ENCODE data around the gene RPS6KA2.

The RPS6KA2 gene

GRCh38 chr6:166554316-166554715 lies 72.7 kb downstream of the RPS6KA2 start:
- no peaks in the 10 kb centered on the region for H3K9me3 Mint-ChIP-seq
- peaks cover 4% of the 10 kb centered on the region for H3K27me3 Mint-ChIP-seq (ENCODE audit: low read depth)
- H3K4me3 Mint-ChIP-seq = no peak overlapping the region
- peaks cover 4% of the 10 kb centered on the region for H3K4me1 Mint-ChIP-seq (ENCODE audit: low read depth)
- no peaks in the 10 kb centered on the region for H3K36me3 Mint-ChIP-seq (ENCODE audit: low read depth)
- no peak for DNase-seq (ENCODE audit: low spot score)
- H3K27ac Mint-ChIP-seq = no peak overlapping the region

GRCh38 chr6:166553563-166554271 lies 73.3 kb downstream of the RPS6KA2 start:
- Mint-ChIP-seq H3K9me3 (no peaks in the 10 kb centered on the region), H3K27ac (no peak overlapping the region), H3K36me3 (ENCODE audit: low read depth) (no peaks in the 10 kb centered on the region), H3K4me1 (ENCODE audit: low read depth) (peaks cover 4% of the 10 kb centered on the region), H3K27me3 (ENCODE audit: low read depth) (peaks cover 4% of the 10 kb centered on the region), H3K4me3 (no peak overlapping the region)
- no peak for DNase-seq (ENCODE audit: low spot score)

- H3K4me3 Mint-ChIP-seq = no peak overlapping the region
- H3K9me3 Mint-ChIP-seq = no peaks in the 10 kb centered on the region
- H3K4me1 Mint-ChIP-seq (ENCODE audit: low read depth) = peaks cover 4% of the 10 kb centered on the region
- H3K27ac Mint-ChIP-seq = no peak overlapping the region
- DNase-seq (ENCODE audit: low spot score) = no peak
- no peaks in the 10 kb centered on the region for H3K36me3 Mint-ChIP-seq (ENCODE audit: low read depth)
- H3K27me3 Mint-ChIP-seq (ENCODE audit: low read depth) = peaks cover 4% of the 10 kb centered on the region
These were observed 74.5 kb downstream of the RPS6KA2 start for GRCh38 chr6:166552600-166552999.

- Mint-ChIP-seq H3K27me3 (ENCODE audit: low read depth) (peaks cover under 1% of the 10 kb centered on the region), H3K4me1 (ENCODE audit: low read depth) (peaks cover under 1% of the 10 kb centered on the region), H3K9me3 (no peaks in the 10 kb centered on the region), H3K36me3 (ENCODE audit: low read depth) (no peaks in the 10 kb centered on the region), H3K4me3 (no peak overlapping the region), H3K27ac (no peak overlapping the region)
- no peak for DNase-seq (ENCODE audit: low spot score)
These were observed 75.1 kb downstream of the RPS6KA2 start for GRCh38 chr6:166551754-166552495.

GRCh38 chr6:166546653-166547052 lies 80.4 kb downstream of the RPS6KA2 start:
- Mint-ChIP-seq H3K9me3 (no peaks in the 10 kb centered on the region), H3K4me3 (no peak overlapping the region)

GRCh38 chr6:166545156-166546034 lies 81.7 kb downstream of the RPS6KA2 start:
- Mint-ChIP-seq H3K27me3 (ENCODE audit: low read depth) (no peaks in the 10 kb centered on the region), H3K36me3 (ENCODE audit: low read depth) (peaks cover 4% of the 10 kb centered on the region), H3K27ac (no peak overlapping the region), H3K4me1 (ENCODE audit: low read depth) (peaks cover 15% of the 10 kb centered on the region), H3K9me3 (no peaks in the 10 kb centered on the region), H3K4me3 (no peak overlapping the region)
- no peak for DNase-seq (ENCODE audit: low spot score)

More at GRCh38 chr6:166546653-166547052, 80.4 kb downstream of the RPS6KA2 start:
- H3K36me3 Mint-ChIP-seq (ENCODE audit: low read depth) = no peaks in the 10 kb centered on the region
- H3K27me3 Mint-ChIP-seq (ENCODE audit: low read depth) = no peaks in the 10 kb centered on the region
- no peak for DNase-seq (ENCODE audit: low spot score)
- H3K27ac Mint-ChIP-seq = no peak overlapping the region
- peaks cover 4% of the 10 kb centered on the region for H3K4me1 Mint-ChIP-seq (ENCODE audit: low read depth)

GRCh38 chr6:166544296-166544605 lies 82.8 kb downstream of the RPS6KA2 start:
- peaks cover 19% of the 10 kb centered on the region for H3K4me1 Mint-ChIP-seq (ENCODE audit: low read depth)
- H3K4me3 Mint-ChIP-seq = no peak overlapping the region
- no peaks in the 10 kb centered on the region for H3K27me3 Mint-ChIP-seq (ENCODE audit: low read depth)
- no peaks in the 10 kb centered on the region for H3K9me3 Mint-ChIP-seq
- H3K36me3 Mint-ChIP-seq (ENCODE audit: low read depth) = peaks cover 4% of the 10 kb centered on the region
- H3K27ac Mint-ChIP-seq = no peak overlapping the region
- no peak for DNase-seq (ENCODE audit: low spot score)

GRCh38 chr6:166543603-166544295 lies 83.3 kb downstream of the RPS6KA2 start:
- peaks cover 22% of the 10 kb centered on the region for H3K4me1 Mint-ChIP-seq (ENCODE audit: low read depth)
- H3K4me3 Mint-ChIP-seq = no peak overlapping the region
- no peaks in the 10 kb centered on the region for H3K27me3 Mint-ChIP-seq (ENCODE audit: low read depth)
- H3K9me3 Mint-ChIP-seq = no peaks in the 10 kb centered on the region
- H3K36me3 Mint-ChIP-seq (ENCODE audit: low read depth) = peaks cover 4% of the 10 kb centered on the region
- DNase-seq (ENCODE audit: low spot score) = no peak
- H3K27ac Mint-ChIP-seq = no peak overlapping the region

GRCh38 chr6:166542580-166542912 lies 84.5 kb downstream of the RPS6KA2 start:
- Mint-ChIP-seq H3K36me3 (ENCODE audit: low read depth) (peaks cover 4% of the 10 kb centered on the region), H3K4me1 (ENCODE audit: low read depth) (peaks cover 24% of the 10 kb centered on the region), H3K27ac (no peak overlapping the region), H3K4me3 (no peak overlapping the region), H3K27me3 (ENCODE audit: low read depth) (no peaks in the 10 kb centered on the region), H3K9me3 (no peaks in the 10 kb centered on the region)
- no peak for DNase-seq (ENCODE audit: low spot score)

- no peaks in the 10 kb centered on the region for H3K27me3 Mint-ChIP-seq (ENCODE audit: low read depth)
These were observed 85.0 kb downstream of the RPS6KA2 start for GRCh38 chr6:166541876-166542579.

GRCh38 chr6:166541366-166541765 lies 85.7 kb downstream of the RPS6KA2 start:
- Mint-ChIP-seq H3K36me3 (ENCODE audit: low read depth) (peaks cover 4% of the 10 kb centered on the region), H3K9me3 (no peaks in the 10 kb centered on the region), H3K4me3 (peak overlapping the region; percentile 73), H3K27me3 (ENCODE audit: low read depth) (no peaks in the 10 kb centered on the region), H3K27ac (peak overlapping the region; percentile 79), H3K4me1 (ENCODE audit: low read depth) (peaks cover 24% of the 10 kb centered on the region)
- no peak for DNase-seq (ENCODE audit: low spot score)

More at GRCh38 chr6:166541876-166542579, 85.0 kb downstream of the RPS6KA2 start:
- Mint-ChIP-seq H3K4me3 (peak overlapping the region; percentile 73), H3K9me3 (no peaks in the 10 kb centered on the region), H3K27ac (peak overlapping the region; percentile 79), H3K4me1 (ENCODE audit: low read depth) (peaks cover 24% of the 10 kb centered on the region), H3K36me3 (ENCODE audit: low read depth) (peaks cover 4% of the 10 kb centered on the region)
- no peak for DNase-seq (ENCODE audit: low spot score)

GRCh38 chr6:166540631-166541331 lies 86.3 kb downstream of the RPS6KA2 start:
- peak; percentile 65 for DNase-seq (ENCODE audit: low spot score)
- Mint-ChIP-seq H3K9me3 (no peaks in the 10 kb centered on the region), H3K4me1 (ENCODE audit: low read depth) (peaks cover 24% of the 10 kb centered on the region), H3K27me3 (ENCODE audit: low read depth) (no peaks in the 10 kb centered on the region), H3K36me3 (ENCODE audit: low read depth) (peaks cover 4% of the 10 kb centered on the region), H3K27ac (peak overlapping the region; percentile 79), H3K4me3 (peak overlapping the region; percentile 73)

- Mint-ChIP-seq H3K9me3 (no peaks in the 10 kb centered on the region), H3K27me3 (ENCODE audit: low read depth) (no peaks in the 10 kb centered on the region), H3K4me1 (ENCODE audit: low read depth) (peaks cover 24% of the 10 kb centered on the region), H3K36me3 (ENCODE audit: low read depth) (peaks cover 4% of the 10 kb centered on the region), H3K27ac (peak overlapping the region; percentile 15), H3K4me3 (no peak overlapping the region)
- no peak for DNase-seq (ENCODE audit: low spot score)
These were observed 87.5 kb downstream of the RPS6KA2 start for GRCh38 chr6:166539543-166539942.
